GM12878 (cell line): ENCODE results near the gene HLA-G. TPM values are rescaled to one million over a fixed set of nuclear protein-coding genes. Genes with fewer than 3 reads are reported as not detected.

ENCODE experiments used
- ATAC-seq: fragments of 200-7000 bp; cut with Tn5 transposase; 3 replicates; pipeline ENCODE4 v1.9.1; 2020; ENCODE audit warnings: mild to moderate bottlenecking, moderate library complexity
- BruUV-seq: library from RNA; stranded (reverse); fragments of 400-500 nt; replicated peaks from 2 replicates; lab custom pipeline; 2021; lab: Mats Ljungman, UMichigan
- CTCF ChIA-PET: fragments of 300-600 bp; sonication (Branson Sonifier 250); formaldehyde crosslinking; extraction: SDS; loops from one replicate; lab custom pipeline; 2021; ENCODE audit warnings: inconsistent platforms; lab: Yijun Ruan, JAX
- POLR2A ChIA-PET: fragments of 350-600 bp; formaldehyde crosslinking; extraction: SDS; loops from one replicate; lab custom pipeline; 2021; ENCODE audit warnings: inconsistent platforms; lab: Charles Lee
- RAD21 ChIA-PET: fragments of 300-600 bp; sonication (Branson Sonifier 250); formaldehyde crosslinking; loops from one replicate; lab custom pipeline; 2023; ENCODE audit warnings: antibody characterized with exemption; ENCODE audit not compliant: unreplicated experiment; lab: Charles Lee
- SMC1A ChIA-PET: fragments of 300-600 bp; sonication (Branson Sonifier 250); formaldehyde crosslinking; loops from one replicate; lab custom pipeline; 2023; ENCODE audit not compliant: unreplicated experiment, uncharacterized antibody; lab: Charles Lee
- DNase-seq: peaks from one replicate; pipeline ENCODE4 v3.0.0-alpha.2; 2011; ENCODE audit warnings: low read depth, low spot score
- FAIRE-seq: peaks from 3 replicates; lab custom pipeline; 2011; peaks lifted over from hg19 to GRCh38; lab: Jason Lieb, UNC
- H2AFZ ChIP-seq: 2 replicates; pipeline ENCODE4 v1.6.0; 2011; ENCODE audit warnings: low read depth, low read length, control low read depth; ENCODE audit not compliant: control insufficient read depth
- H3K27ac ChIP-seq: 2 replicates; pipeline ENCODE4 v1.5.1; 2011; ENCODE audit warnings: control low read depth; ENCODE audit not compliant: control insufficient read depth, insufficient read depth
- H3K27me3 ChIP-seq, 2 experiments: replicated peaks in 1 of 2; 2 replicates each; pipeline versions ENCODE4 v1.6.0 to v1.6.1; 2011; ENCODE audit warnings: low read length in 1 of 2; ENCODE audit not compliant: control insufficient read depth in 2 of 2, insufficient read depth in 2 of 2
- H3K36me3 ChIP-seq, 2 experiments: 2 replicates each; pipeline ENCODE4 v1.5.1; 2011; ENCODE audit warnings: low read length in 1 of 2; ENCODE audit not compliant: control insufficient read depth in 2 of 2, insufficient read depth in 2 of 2
- H3K4me1 ChIP-seq: 2 replicates; pipeline ENCODE4 v1.6.1; 2011; ENCODE audit warnings: mild to moderate bottlenecking, low read length, moderate library complexity, mixed read lengths; ENCODE audit not compliant: control insufficient read depth, insufficient read depth
- H3K4me2 ChIP-seq: 2 replicates; pipeline ENCODE4 v1.6.0; 2011; ENCODE audit warnings: control low read depth; ENCODE audit not compliant: control insufficient read depth, insufficient read depth
- H3K4me3 ChIP-seq: fragments of 200-600 bp; sonication (generic); 2 replicates; pipeline ENCODE4 v1.5.1; 2016
- H3K79me2 ChIP-seq: 2 replicates; pipeline ENCODE4 v1.6.0; 2011; ENCODE audit warnings: low read length; ENCODE audit not compliant: control insufficient read depth, insufficient read depth
- H3K9ac ChIP-seq: 2 replicates; pipeline ENCODE4 v1.8.0; 2011; ENCODE audit warnings: low read length, control low read depth, mixed read lengths; ENCODE audit not compliant: control insufficient read depth, insufficient read depth
- H3K9me3 ChIP-seq: replicated peaks from 3 replicates; pipeline ENCODE4 v1.5.1; 2011; ENCODE audit warnings: mild to moderate bottlenecking, low read length; ENCODE audit not compliant: control insufficient read depth, insufficient read depth
- H4K20me1 ChIP-seq: 2 replicates; pipeline ENCODE4 v1.6.0; 2011; ENCODE audit not compliant: control insufficient read depth, insufficient read depth
- ASH2L ChIP-seq: fragments of 300-600, 200-600 bp; sonication (generic); IDR thresholded peaks from 2 replicates; pipeline ENCODE4 v1.6.1; 2017; ENCODE audit warnings: low read depth, mild to moderate bottlenecking, borderline replicate concordance
- CHD4 ChIP-seq: fragments of 200-600 bp; sonication (generic); IDR thresholded peaks from 2 replicates; pipeline ENCODE4 v1.6.1; 2016; ENCODE audit warnings: mild to moderate bottlenecking
- MEF2B ChIP-seq: fragments of 450-650 bp; IDR thresholded peaks from 2 replicates; pipeline ENCODE4 v1.6.1; 2018; ENCODE audit warnings: mild to moderate bottlenecking, moderate library complexity; ENCODE audit not compliant: partially characterized antibody, poor library complexity, severe bottlenecking
- NFYA ChIP-seq: IDR thresholded peaks from 2 replicates; pipeline ENCODE4 v1.6.1; 2011; ENCODE audit warnings: low read depth, mild to moderate bottlenecking, low read length, improper control_type of control experiment, borderline replicate concordance
- NR2F1 ChIP-seq: fragments of 450-650 bp; conservative IDR thresholded peaks from 2 replicates; pipeline ENCODE4 v1.6.1; 2017; ENCODE audit warnings: mild to moderate bottlenecking
- PAX8 ChIP-seq: fragments of 450-650 bp; IDR thresholded peaks from 2 replicates; pipeline ENCODE4 v1.6.1; 2017; ENCODE audit warnings: mild to moderate bottlenecking, moderate library complexity
- POLR2AphosphoS2 ChIP-seq: IDR thresholded peaks from 2 replicates; pipeline ENCODE4 v1.6.1; 2011; ENCODE audit warnings: low read depth, mild to moderate bottlenecking, low read length, improper control_type of control experiment, moderate library complexity
- SIN3A ChIP-seq: IDR thresholded peaks from 2 replicates; pipeline ENCODE4 v1.6.1; 2012; ENCODE audit warnings: low read depth, low read length, improper control_type of control experiment
- SMC3 ChIP-seq: IDR thresholded peaks from 2 replicates; pipeline ENCODE4 v1.6.1; 2011; ENCODE audit warnings: low read length, improper control_type of control experiment, borderline replicate concordance
- SPI1 ChIP-seq: IDR thresholded peaks from 2 replicates; pipeline ENCODE4 v1.6.1; 2011; ENCODE audit warnings: low read depth, mild to moderate bottlenecking, low read length, moderate library complexity, borderline replicate concordance; ENCODE audit not compliant: insufficient read depth
- STAT3 ChIP-seq: IDR thresholded peaks from 2 replicates; pipeline ENCODE4 v1.6.1; 2011; ENCODE audit warnings: low read depth, low read length, improper control_type of control experiment
- SUPT20H ChIP-seq: IDR thresholded peaks from 2 replicates; pipeline ENCODE4 v1.6.1; 2011; ENCODE audit warnings: low read depth, mild to moderate bottlenecking, low read length, moderate library complexity, borderline replicate concordance; ENCODE audit not compliant: control insufficient read depth
- TARDBP ChIP-seq: IDR thresholded peaks from 2 replicates; pipeline ENCODE4 v1.6.1; 2016; ENCODE audit warnings: borderline replicate concordance
- TBL1XR1 ChIP-seq: IDR thresholded peaks from 2 replicates; pipeline ENCODE4 v1.6.1; 2012; ENCODE audit warnings: low read depth, low read length, improper control_type of control experiment
- WGBS: methylation state at CpG from one replicate; pipeline ENCODE4 v1.1.6; 2016; ENCODE audit warnings: low lambda C conversion rate; ENCODE audit not compliant: insufficient replicate concordance, insufficient coverage; ENCODE audit errors: missing lambda C conversion rate; 5-methylcytosine and 5-hydroxymethylcytosine counted together
- in situ Hi-C: fragments of 300-500 bp; cut with MboI; formaldehyde crosslinking; loops from 9 replicates; pipeline ENCODE4 v1.14.3; 2018; ENCODE audit warnings: mixed read lengths
- intact Hi-C: fragments of 100-400 bp; cut with micrococcal nuclease; formaldehyde crosslinking; loops from one replicate; pipeline ENCODE4 v1.14.2; 2022; ENCODE audit not compliant: unreplicated experiment
- polyA plus RNA-seq, 11 experiments: library from polyadenylated mRNA; depleted of rRNA in 4 of 11; unstranded in 6 of 11; stranded (reverse) in 5 of 11; fragments of >200 nt; fragmentation: Nextera tagmentation in 4 of 11; fragmentation: Illumina TruSeq in 1 of 11; extraction: Ambion mirVana in 4 of 11; extraction: Trizol in 1 of 11; gene quantifications; 1 replicate in 1 of 11; 2 replicates in 10 of 11; pipeline versions ENCODE4 v1.2.1 to v1.2.3, GENCODE V29; 2011 to 2016; ENCODE audit warnings: inconsistent platforms in 2 of 11, missing spikeins in 2 of 11, low read depth in 1 of 11
- total RNA-seq, 4 experiments: library from RNA; depleted of rRNA in 3 of 4; stranded (reverse); fragments of >200 nt in 3 of 4; fragmentation: Illumina TruSeq in 1 of 4; extraction: Trizol in 1 of 4; gene quantifications; 2 replicates each; pipeline versions ENCODE4 v1.2.1 to v1.2.3, GENCODE V29; 2013 to 2021
- TF ChIP-seq, protein P1 (sequence below): IDR thresholded peaks from 2 replicates; pipeline ENCODE4 v1.6.1; 2011; ENCODE audit warnings: low read depth, mild to moderate bottlenecking, low read length, moderate library complexity, borderline replicate concordance; ENCODE audit errors: extremely low read depth
- TF ChIP-seq, protein P2 (sequence below), 3 experiments: IDR thresholded peaks in 2 of 3; conservative IDR thresholded peaks in 1 of 3; 2 replicates each; pipeline ENCODE4 v1.5.1; 2011; ENCODE audit warnings: low read depth in 3 of 3, low read length in 3 of 3, mild to moderate bottlenecking in 3 of 3, control low read depth in 2 of 3, moderate library complexity in 2 of 3, inconsistent platforms in 1 of 3, mixed read lengths in 1 of 3; ENCODE audit not compliant: control insufficient read depth in 2 of 3, insufficient read depth in 1 of 3; ENCODE audit errors: extremely low read depth in 1 of 3
- TF ChIP-seq, protein P3 (sequence below): fragments of 450-650 bp; IDR thresholded peaks from 2 replicates; pipeline ENCODE4 v1.6.1; 2017; ENCODE audit warnings: borderline replicate concordance
- TF ChIP-seq, protein P4 (sequence below): fragments of 450-650 bp; IDR thresholded peaks from 2 replicates; pipeline ENCODE4 v1.6.1; 2016; ENCODE audit warnings: mild to moderate bottlenecking

Gene HLA-G
- total and polyA plus RNA-seq, 10 of the 15 experiments (the other 5 are each of a cell fraction or from before 2014, with no cell fraction given) = 0.10 to 2.9 (median 1.3) TPM; not detected in 5

DNA sequence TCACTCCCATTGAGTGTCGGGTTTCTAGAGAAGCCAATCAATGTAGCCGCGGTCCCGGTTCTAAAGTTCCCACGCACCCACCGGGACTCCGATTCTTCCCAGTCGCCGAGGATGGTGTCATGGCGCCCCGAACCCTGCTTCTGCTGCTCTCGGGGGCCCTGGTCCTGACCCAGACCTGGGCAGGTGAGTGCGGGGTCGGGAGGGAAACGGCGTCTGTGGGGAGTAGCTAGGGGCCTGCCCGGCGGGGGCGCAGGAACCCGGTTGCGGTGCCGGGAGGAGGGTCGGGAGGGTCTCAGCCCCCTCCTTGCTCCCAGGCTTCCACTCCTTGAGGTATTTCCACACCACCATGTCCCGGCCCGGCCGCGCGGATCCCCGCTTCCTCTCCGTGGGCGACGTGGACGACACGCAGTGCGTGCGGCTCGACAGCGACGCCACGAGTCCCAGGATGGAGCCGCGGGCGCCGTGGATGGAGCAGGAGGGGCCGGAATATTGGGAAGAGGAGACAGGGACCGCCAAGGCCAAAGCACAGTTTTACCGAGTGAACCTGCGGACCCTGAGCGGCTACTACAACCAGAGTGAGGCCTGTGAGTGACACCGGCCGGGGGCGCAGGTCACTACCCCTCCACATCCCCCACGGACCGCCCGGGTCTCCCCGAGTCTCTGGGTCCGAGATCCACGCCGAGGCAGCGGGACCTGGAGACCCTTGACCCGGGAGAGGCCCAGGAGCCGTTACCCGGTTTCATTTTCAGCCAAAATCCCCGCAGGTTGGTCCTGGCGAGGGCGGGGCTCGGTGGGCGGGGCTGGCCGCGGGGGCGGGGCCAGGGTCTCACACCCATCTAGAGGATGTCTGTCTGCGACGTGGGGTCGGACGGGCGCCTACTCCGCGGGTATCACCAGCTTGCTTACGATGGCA lies 35.2 kb upstream of the HLA-G start:
- SMC1A ChIA-PET = no interaction called here
- H3K4me1 ChIP-seq = 0 out of 2 replicates have a peak, but pooled peaks cover 3% of the 10 kb centered on the region
- intact Hi-C loops = no loop called here
- H3K9ac ChIP-seq = peak overlapping the region; percentile 19; the same call in 1 of the 2 replicates
- CTCF ChIA-PET = interaction anchor here (1.3 kb wide), 1 partner anchor 55 kb away, joined by 4 read pairs; no protein-coding TSS in a partner anchor
- in situ Hi-C loops = no loop called here
- H3K4me3 ChIP-seq = peak overlapping the region; percentile 64
- BruUV-seq = no TSS peak
- FAIRE-seq (no peak), ATAC-seq (peak; percentile 92), DNase-seq (no peak)
- no peaks in the 10 kb centered on the region for H3K79me2 ChIP-seq
- no peaks in the 10 kb centered on the region; the same call in 2 of the 3 replicates for H3K9me3 ChIP-seq
- WGBS = 5% methylated on average over 73 of the region's 79 CpGs
- peak overlapping the region; percentile 77 for H3K4me2 ChIP-seq
- H4K20me1 ChIP-seq = no peaks in the 10 kb centered on the region
- H3K36me3 ChIP-seq = no peaks in the 10 kb centered on the region
- RAD21 ChIA-PET = no interaction called here
- peaks cover 4 to 9% of the 10 kb centered on the region in 2 experiments; a peak in 3 of 4 replicates for H3K27me3 ChIP-seq
- POLR2A ChIA-PET = no interaction called here
- H3K27ac ChIP-seq = no peak overlapping the region
- H2AFZ ChIP-seq = peak overlapping the region; percentile 84
- no peak for TF ChIP-seq NFYA
- no peak for TF ChIP-seq POLR2AphosphoS2
- no peak for TF ChIP-seq SIN3A
- TF ChIP-seq, protein P1, sequence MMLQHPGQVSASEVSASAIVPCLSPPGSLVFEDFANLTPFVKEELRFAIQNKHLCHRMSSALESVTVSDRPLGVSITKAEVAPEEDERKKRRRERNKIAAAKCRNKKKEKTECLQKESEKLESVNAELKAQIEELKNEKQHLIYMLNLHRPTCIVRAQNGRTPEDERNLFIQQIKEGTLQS = no peak
- TF ChIP-seq TBL1XR1 = no peak
- TF ChIP-seq MEF2B = no peak
- TF ChIP-seq, protein P2, sequence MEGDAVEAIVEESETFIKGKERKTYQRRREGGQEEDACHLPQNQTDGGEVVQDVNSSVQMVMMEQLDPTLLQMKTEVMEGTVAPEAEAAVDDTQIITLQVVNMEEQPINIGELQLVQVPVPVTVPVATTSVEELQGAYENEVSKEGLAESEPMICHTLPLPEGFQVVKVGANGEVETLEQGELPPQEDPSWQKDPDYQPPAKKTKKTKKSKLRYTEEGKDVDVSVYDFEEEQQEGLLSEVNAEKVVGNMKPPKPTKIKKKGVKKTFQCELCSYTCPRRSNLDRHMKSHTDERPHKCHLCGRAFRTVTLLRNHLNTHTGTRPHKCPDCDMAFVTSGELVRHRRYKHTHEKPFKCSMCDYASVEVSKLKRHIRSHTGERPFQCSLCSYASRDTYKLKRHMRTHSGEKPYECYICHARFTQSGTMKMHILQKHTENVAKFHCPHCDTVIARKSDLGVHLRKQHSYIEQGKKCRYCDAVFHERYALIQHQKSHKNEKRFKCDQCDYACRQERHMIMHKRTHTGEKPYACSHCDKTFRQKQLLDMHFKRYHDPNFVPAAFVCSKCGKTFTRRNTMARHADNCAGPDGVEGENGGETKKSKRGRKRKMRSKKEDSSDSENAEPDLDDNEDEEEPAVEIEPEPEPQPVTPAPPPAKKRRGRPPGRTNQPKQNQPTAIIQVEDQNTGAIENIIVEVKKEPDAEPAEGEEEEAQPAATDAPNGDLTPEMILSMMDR (IDR thresholded peaks at IDR 0.05 in 2 of 3, conservative IDR thresholded peaks at IDR 0.05 in 1 of 3; ENCODE audit: control insufficient read depth in 2 of 3, extremely low read depth in 1 of 3, insufficient read depth in 1 of 3, low read depth in 3 of 3, low read length in 3 of 3) = peak; percentile 25 to 51 (median 34); a peak in 4 of 6 replicates
- TF ChIP-seq ASH2L = no peak
- TF ChIP-seq STAT3 = no peak
- TF ChIP-seq PAX8 = no peak
- TF ChIP-seq TARDBP = no peak
- 0 out of 2 replicates have a peak, but pooled peaks have one; percentile 13 for TF ChIP-seq SMC3
- peak; percentile 64 for TF ChIP-seq NR2F1
- no peak for TF ChIP-seq CHD4
- peak; percentile 26; the same call in 1 of the 2 replicates for TF ChIP-seq SPI1
- TF ChIP-seq, protein P3, sequence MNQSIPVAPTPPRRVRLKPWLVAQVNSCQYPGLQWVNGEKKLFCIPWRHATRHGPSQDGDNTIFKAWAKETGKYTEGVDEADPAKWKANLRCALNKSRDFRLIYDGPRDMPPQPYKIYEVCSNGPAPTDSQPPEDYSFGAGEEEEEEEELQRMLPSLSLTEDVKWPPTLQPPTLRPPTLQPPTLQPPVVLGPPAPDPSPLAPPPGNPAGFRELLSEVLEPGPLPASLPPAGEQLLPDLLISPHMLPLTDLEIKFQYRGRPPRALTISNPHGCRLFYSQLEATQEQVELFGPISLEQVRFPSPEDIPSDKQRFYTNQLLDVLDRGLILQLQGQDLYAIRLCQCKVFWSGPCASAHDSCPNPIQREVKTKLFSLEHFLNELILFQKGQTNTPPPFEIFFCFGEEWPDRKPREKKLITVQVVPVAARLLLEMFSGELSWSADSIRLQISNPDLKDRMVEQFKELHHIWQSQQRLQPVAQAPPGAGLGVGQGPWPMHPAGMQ = no peak
- TF ChIP-seq SUPT20H = no peak
- TF ChIP-seq, protein P4, sequence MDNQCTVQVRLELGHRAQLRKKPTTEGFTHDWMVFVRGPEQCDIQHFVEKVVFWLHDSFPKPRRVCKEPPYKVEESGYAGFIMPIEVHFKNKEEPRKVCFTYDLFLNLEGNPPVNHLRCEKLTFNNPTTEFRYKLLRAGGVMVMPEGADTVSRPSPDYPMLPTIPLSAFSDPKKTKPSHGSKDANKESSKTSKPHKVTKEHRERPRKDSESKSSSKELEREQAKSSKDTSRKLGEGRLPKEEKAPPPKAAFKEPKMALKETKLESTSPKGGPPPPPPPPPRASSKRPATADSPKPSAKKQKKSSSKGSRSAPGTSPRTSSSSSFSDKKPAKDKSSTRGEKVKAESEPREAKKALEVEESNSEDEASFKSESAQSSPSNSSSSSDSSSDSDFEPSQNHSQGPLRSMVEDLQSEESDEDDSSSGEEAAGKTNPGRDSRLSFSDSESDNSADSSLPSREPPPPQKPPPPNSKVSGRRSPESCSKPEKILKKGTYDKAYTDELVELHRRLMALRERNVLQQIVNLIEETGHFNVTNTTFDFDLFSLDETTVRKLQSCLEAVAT = no peak
